HG02870 (cell line): ENCODE results near the gene TAAR6.
"Not testable (repeated sequence)": the region's sequence is repeated elsewhere in the genome, so short reads cannot be mapped to it uniquely, and the experiment has no call there.

Experiments used
- ATAC-seq: cut with Tn5 transposase; IDR thresholded peaks from one replicate; pipeline ENCODE4 v1.9.1; 2021; ENCODE audit warnings: mild to moderate bottlenecking, moderate library complexity; ENCODE audit not compliant: unreplicated experiment

The TAAR6 gene

GRCh38 chr6:132587424-132587823 is 17.3 kb downstream of the TAAR6 start:
- ATAC-seq, result no peak

GRCh38 chr6:132589454-132589853 is 19.3 kb downstream of the TAAR6 start, which contains the start of gene TAAR5:
Gene TAAR5 (minus strand): TSS chr6:132589741. CDS start chr6:132589686, 55 bp downstream.
- ATAC-seq, result no peak

GRCh38 chr6:132590362-132590761 is 20.2 kb downstream of the TAAR6 start:
- ATAC-seq, result no peak

- ATAC-seq, result no peak
These were observed 22.7 kb downstream of the TAAR6 start for GRCh38 chr6:132592855-132593254.

GRCh38 chr6:132596201-132596600 is 26.1 kb downstream of the TAAR6 start:
- ATAC-seq, result no peak

GRCh38 chr6:132598473-132598872 is 28.4 kb downstream of the TAAR6 start:
- ATAC-seq, result no peak

GRCh38 chr6:132600900-132601299 is 30.8 kb downstream of the TAAR6 start:
- ATAC-seq, result not testable (repeated sequence)

GRCh38 chr6:132604635-132605152 is 34.6 kb downstream of the TAAR6 start:
- no peak for ATAC-seq

GRCh38 chr6:132607544-132608233 is 37.6 kb downstream of the TAAR6 start:
- ATAC-seq, result no peak

- no peak for ATAC-seq
These were observed 41.5 kb downstream of the TAAR6 start for GRCh38 chr6:132611616-132612015.

GRCh38 chr6:132612449-132613108 is 42.5 kb downstream of the TAAR6 start:
- no peak for ATAC-seq

- no peak for ATAC-seq
These were observed 44.4 kb downstream of the TAAR6 start for GRCh38 chr6:132614554-132614953.

- ATAC-seq, result no peak
These were observed 46.6 kb downstream of the TAAR6 start for GRCh38 chr6:132616677-132617076.
